ENCODE results near the gene PRMT7. TPM values are rescaled to one million over a fixed set of nuclear protein-coding genes. Genes with fewer than 3 reads are reported as not detected.

Gene PRMT7
- total RNA-seq, 1 experiment from 2014 or later: 46.4 TPM

GRCh38 chr16:68335175-68335574 is 24.4 kb downstream of the PRMT7 start:
- Histone ChIP-seq H3K4me3 (ENCODE audit: low read length) (no peak overlapping the region), H4K20me1 (ENCODE audit: low read length) (no peaks in the 10 kb centered on the region), H3K9me3 (ENCODE audit: low read length) (no peaks in the 10 kb centered on the region), H3K36me3 (ENCODE audit: low read depth, low read length) (peaks cover 6% of the 10 kb centered on the region; the same call in 1 of the 2 replicates), H3K9ac (ENCODE audit: low read length) (no peak overlapping the region), H3K4me2 (ENCODE audit: low read length) (no peak overlapping the region), H3K4me1 (ENCODE audit: insufficient read depth, low read length) (no peaks in the 10 kb centered on the region), H3K79me2 (ENCODE audit: low read length) (no peaks in the 10 kb centered on the region), H3F3A (ENCODE audit: low read length, unreplicated experiment) (no peaks in the 10 kb centered on the region), H2AFZ (ENCODE audit: low read length) (no peak overlapping the region), H3K9me2 (replicated peaks; ENCODE audit: low read length) (no peaks in the 10 kb centered on the region), H3K27me3 (ENCODE audit: low read length) (no peaks in the 10 kb centered on the region), H3K27ac (ENCODE audit: low read length) (no peak overlapping the region)
- no TSS peak for BruUV-seq (replicated peaks)
- POLR2A ChIA-PET (ENCODE audit: unreplicated experiment): no interaction called here
- ATAC-seq: no peak; the same call in 1 of the 2 replicates
- no peak for DNase-seq
- CTCF ChIA-PET: no interaction called here
- intact Hi-C loops (cut with micrococcal nuclease): no loop called here
- TF ChIP-seq EZH2 (IDR thresholded peaks at IDR 0.05; ENCODE audit: low read length, unreplicated experiment) (no peak), CTCF (conservative IDR thresholded peaks at IDR 0.05; ENCODE audit: low read depth, low read length) (no peak), EZH2phosphoT487 (IDR thresholded peaks at IDR 0.05; ENCODE audit: borderline replicate concordance, low read length) (no peak)

GRCh38 chr16:68338326-68339119 is 27.7 kb downstream of the PRMT7 start:
- no TSS peak for BruUV-seq (replicated peaks)
- ATAC-seq (no peak), DNase-seq (no peak)
- Histone ChIP-seq H2AFZ (ENCODE audit: low read length) (no peak overlapping the region), H3K79me2 (ENCODE audit: low read length) (no peaks in the 10 kb centered on the region), H3K27ac (ENCODE audit: low read length) (no peak overlapping the region), H3K9ac (ENCODE audit: low read length) (no peak overlapping the region), H3K4me2 (ENCODE audit: low read length) (no peak overlapping the region), H3K9me3 (ENCODE audit: low read length) (no peaks in the 10 kb centered on the region), H3K4me3 (ENCODE audit: low read length) (no peak overlapping the region), H3F3A (ENCODE audit: low read length, unreplicated experiment) (no peaks in the 10 kb centered on the region), H3K4me1 (ENCODE audit: insufficient read depth, low read length) (no peaks in the 10 kb centered on the region), H3K9me2 (replicated peaks; ENCODE audit: low read length) (no peaks in the 10 kb centered on the region), H3K36me3 (ENCODE audit: low read depth, low read length) (peaks cover 6% of the 10 kb centered on the region; the same call in 1 of the 2 replicates), H3K27me3 (ENCODE audit: low read length) (no peaks in the 10 kb centered on the region), H4K20me1 (ENCODE audit: low read length) (no peaks in the 10 kb centered on the region)
- POLR2A ChIA-PET (ENCODE audit: unreplicated experiment): no interaction called here
- CTCF ChIA-PET: no interaction called here
- intact Hi-C loops (cut with micrococcal nuclease): no loop called here
- TF ChIP-seq EZH2phosphoT487 (IDR thresholded peaks at IDR 0.05; ENCODE audit: borderline replicate concordance, low read length) (no peak), CTCF (conservative IDR thresholded peaks at IDR 0.05; ENCODE audit: low read depth, low read length) (no peak), EZH2 (IDR thresholded peaks at IDR 0.05; ENCODE audit: low read length, unreplicated experiment) (no peak)

- Histone ChIP-seq H2AFZ (ENCODE audit: low read length) (no peak overlapping the region), H3K9me2 (replicated peaks; ENCODE audit: low read length) (no peaks in the 10 kb centered on the region), H3K4me2 (ENCODE audit: low read length) (no peak overlapping the region), H3K27me3 (ENCODE audit: low read length) (no peaks in the 10 kb centered on the region), H3K36me3 (ENCODE audit: low read depth, low read length) (peaks cover 6% of the 10 kb centered on the region; the same call in 1 of the 2 replicates), H4K20me1 (ENCODE audit: low read length) (no peaks in the 10 kb centered on the region), H3K4me1 (ENCODE audit: insufficient read depth, low read length) (no peaks in the 10 kb centered on the region), H3K79me2 (ENCODE audit: low read length) (no peaks in the 10 kb centered on the region), H3K27ac (ENCODE audit: low read length) (no peak overlapping the region), H3F3A (ENCODE audit: low read length, unreplicated experiment) (no peaks in the 10 kb centered on the region), H3K9me3 (ENCODE audit: low read length) (no peaks in the 10 kb centered on the region), H3K4me3 (ENCODE audit: low read length) (no peak overlapping the region), H3K9ac (ENCODE audit: low read length) (no peak overlapping the region)
- ChIA-PET POLR2A (ENCODE audit: unreplicated experiment) (no interaction called here), CTCF (no interaction called here)
- BruUV-seq (replicated peaks): no TSS peak
- intact Hi-C loops (cut with micrococcal nuclease): no loop called here
- no peak for ATAC-seq
- DNase-seq: no peak
- TF ChIP-seq EZH2 (IDR thresholded peaks at IDR 0.05; ENCODE audit: low read length, unreplicated experiment) (no peak), EZH2phosphoT487 (IDR thresholded peaks at IDR 0.05; ENCODE audit: borderline replicate concordance, low read length) (no peak)
These were observed 28.4 kb downstream of the PRMT7 start for GRCh38 chr16:68339214-68339613.
